K562 (cell line): Measurements from ENCODE around the gene CXorf65. TPM values are rescaled to one million over a fixed set of nuclear protein-coding genes. Genes with fewer than 3 reads are reported as not detected.

Experiments
- ATAC-seq: fragments of 200-7000 bp; cut with Tn5 transposase; 3 replicates; pipeline ENCODE4 v1.9.1; 2020; ENCODE audit warnings: moderate library complexity
- BruUV-seq: library from RNA; stranded (reverse); fragments of 400-500 nt; replicated peaks from 2 replicates; lab custom pipeline; 2021; lab: Mats Ljungman, UMichigan
- CTCF ChIA-PET: fragments of 300-600 bp; formaldehyde crosslinking; extraction: SDS; loops from one replicate; lab custom pipeline; 2021; ENCODE audit warnings: low intra/inter-chr PET ratio; lab: Yijun Ruan, JAX
- POLR2A ChIA-PET: fragments of 300-600, 350-650 bp; sonication (Branson Sonifier 250); formaldehyde crosslinking; extraction: SDS; loops from one replicate; lab custom pipeline; 2021; ENCODE audit warnings: antibody characterized with exemption, inconsistent platforms; lab: Yijun Ruan, JAX
- DNase-seq, 4 experiments: peaks; one replicate each; pipeline versions ENCODE4 v3.0.0 to v3.0.0-alpha.2; 2011 to 2018; ENCODE audit warnings: low spot score in 3 of 4, mixed read lengths in 3 of 4; ENCODE audit errors: extremely low read depth in 1 of 4
- FAIRE-seq: peaks from 2 replicates; lab custom pipeline; 2011; peaks lifted over from hg19 to GRCh38; lab: Jason Lieb, UNC
- H2AFZ ChIP-seq: 2 replicates; pipeline ENCODE4 v1.6.0; 2011; ENCODE audit warnings: low read depth, low read length, control low read depth, inconsistent platforms
- H3K27ac ChIP-seq: fragments of 200-600 bp; 3 replicates; pipeline ENCODE4 v1.8.0; 2011; ENCODE audit warnings: low read depth, mild to moderate bottlenecking, control low read depth, inconsistent platforms, low read length, moderate library complexity, mixed read lengths; ENCODE audit errors: extremely low read depth
- H3K27me3 ChIP-seq, 2 experiments: fragments of 300-600 bp in 1 of 2; 2 replicates in 1 of 2; 3 replicates in 1 of 2; pipeline versions ENCODE4 v1.6.0 to v1.8.0; 2011; ENCODE audit warnings: inconsistent platforms in 2 of 2, low read length in 2 of 2, mild to moderate bottlenecking in 1 of 2, mixed read lengths in 1 of 2, moderate library complexity in 1 of 2; ENCODE audit not compliant: control insufficient read depth in 2 of 2, insufficient read depth in 2 of 2
- H3K36me3 ChIP-seq: fragments of 300-600 bp; 3 replicates; pipeline ENCODE4 v1.8.0; 2011; ENCODE audit warnings: mild to moderate bottlenecking, low read length, inconsistent platforms; ENCODE audit not compliant: control insufficient read depth, insufficient read depth
- H3K4me1 ChIP-seq, 2 experiments: fragments of 200-600 bp in 1 of 2; replicated peaks in 1 of 2; 2 replicates in 1 of 2; 3 replicates in 1 of 2; pipeline versions ENCODE4 v1.5.1 to v1.8.0; 2011; ENCODE audit warnings: inconsistent platforms in 2 of 2, low read length in 2 of 2, mild to moderate bottlenecking in 1 of 2, mixed read lengths in 1 of 2, moderate library complexity in 1 of 2; ENCODE audit not compliant: control insufficient read depth in 2 of 2, insufficient read depth in 2 of 2
- H3K4me2 ChIP-seq: 2 replicates; pipeline ENCODE4 v1.6.1; 2011; ENCODE audit warnings: low read length, control low read depth, inconsistent platforms, mixed read lengths; ENCODE audit not compliant: insufficient read depth
- H3K4me3 ChIP-seq: fragments of 200-600 bp; sonication (generic), shearing (Covaris generic); 2 replicates; pipeline ENCODE4 v1.5.1; 2016; ENCODE audit warnings: control low read depth, inconsistent platforms
- H3K79me2 ChIP-seq: fragments of 200-600 bp; 3 replicates; pipeline ENCODE4 v1.8.0; 2011; ENCODE audit warnings: low read length, inconsistent platforms; ENCODE audit not compliant: control insufficient read depth, insufficient read depth
- H3K9ac ChIP-seq, 2 experiments: 2 replicates each; pipeline versions ENCODE4 v1.6.0 to v1.6.1; 2011; ENCODE audit warnings: low read depth in 2 of 2, low read length in 2 of 2, control low read depth in 1 of 2, inconsistent platforms in 1 of 2, mild to moderate bottlenecking in 1 of 2, mixed read lengths in 1 of 2; ENCODE audit not compliant: insufficient read depth in 1 of 2
- H3K9me1 ChIP-seq: one replicate; pipeline ENCODE4 v1.6.0; 2011; ENCODE audit warnings: inconsistent platforms, mild to moderate bottlenecking, low read length, moderate library complexity; ENCODE audit not compliant: control insufficient read depth, insufficient read depth
- H3K9me3 ChIP-seq: replicated peaks from 2 replicates; pipeline ENCODE4 v1.5.1; 2011; ENCODE audit warnings: low read depth, low read length, inconsistent platforms; ENCODE audit not compliant: control insufficient read depth, insufficient read depth
- H4K20me1 ChIP-seq: replicated peaks from 2 replicates; pipeline ENCODE4 v1.6.1; 2011; ENCODE audit warnings: low read length, inconsistent platforms, mixed read lengths; ENCODE audit not compliant: control insufficient read depth, insufficient read depth
- ADNP ChIP-seq: fragments of 200-800 bp; sonication (Bioruptor generic); IDR thresholded peaks from 2 replicates; pipeline ENCODE4 v1.6.1; 2016; ENCODE audit warnings: missing genetic modification characterization, missing compliant biosample characterization
- CREBBP ChIP-seq: IDR thresholded peaks from one replicate; pipeline ENCODE4 v1.6.1; 2012; ENCODE audit warnings: low read depth, mild to moderate bottlenecking, control low read depth, inconsistent platforms, low read length
- HES1 ChIP-seq: fragments of 450-650 bp; IDR thresholded peaks from 2 replicates; pipeline ENCODE4 v1.6.1; 2016; ENCODE audit warnings: low read depth, mild to moderate bottlenecking, moderate library complexity
- KAT7 ChIP-seq: sonication (generic); formaldehyde crosslinking; IDR thresholded peaks from 2 replicates; pipeline ENCODE4 v1.8.0; 2022; ENCODE audit warnings: missing genetic modification reagents, mild to moderate bottlenecking, borderline replicate concordance
- LCOR ChIP-seq: sonication (generic); formaldehyde crosslinking; IDR thresholded peaks from 2 replicates; pipeline ENCODE4 v1.8.0; 2022; ENCODE audit warnings: mild to moderate bottlenecking, missing genetic modification reagents
- MAFK ChIP-seq: IDR thresholded peaks from 2 replicates; pipeline ENCODE4 v1.6.1; 2011; ENCODE audit warnings: low read length, improper control_type of control experiment
- MCM2 ChIP-seq: fragments of 450-650 bp; IDR thresholded peaks from 2 replicates; pipeline ENCODE4 v1.6.1; 2017; ENCODE audit warnings: low read depth, mild to moderate bottlenecking
- MTF1 ChIP-seq: fragments of 250-450 bp; sonication (Bioruptor Pico); IDR thresholded peaks from 2 replicates; pipeline ENCODE4 v1.9.0; 2021; ENCODE audit warnings: moderate library complexity, mild to moderate bottlenecking, inconsistent platforms, borderline replicate concordance
- PHF8 ChIP-seq: fragments of 200-600 bp; sonication (generic); IDR thresholded peaks from 2 replicates; pipeline ENCODE4 v1.6.1; 2012; ENCODE audit warnings: mixed run types, mild to moderate bottlenecking, inconsistent platforms, low read length, moderate library complexity, borderline replicate concordance
- POLR2B ChIP-seq: fragments of 450-650 bp; IDR thresholded peaks from 2 replicates; pipeline ENCODE4 v1.6.1; 2018; ENCODE audit warnings: low read depth; ENCODE audit not compliant: partially characterized antibody
- SMAD1 ChIP-seq: fragments of 150-350 bp; IDR thresholded peaks from 2 replicates; pipeline ENCODE4 v1.6.1; 2014; ENCODE audit warnings: low read length, low read depth; ENCODE audit not compliant: partially characterized antibody
- SRSF7 ChIP-seq: fragments of 200-400 bp; formaldehyde crosslinking; optimal IDR thresholded peaks from 2 replicates; pipeline ENCODE3; 2017; ENCODE audit warnings: mild to moderate bottlenecking, low read depth, low read length
- ZNF121 ChIP-seq: sonication (generic); formaldehyde crosslinking; conservative IDR thresholded peaks from 2 replicates; pipeline ENCODE4 v1.8.0; 2022; ENCODE audit warnings: missing genetic modification reagents
- ZNF354B ChIP-seq: fragments of 250-450 bp; sonication (Bioruptor Pico); IDR thresholded peaks from 2 replicates; pipeline ENCODE4 v1.4.0; 2020
- ZNF395 ChIP-seq: fragments of 200-800 bp; sonication (Bioruptor generic); IDR thresholded peaks from 2 replicates; pipeline ENCODE4 v1.6.1; 2017; ENCODE audit warnings: missing genetic modification characterization, missing compliant biosample characterization
- ZNF507 ChIP-seq: conservative IDR thresholded peaks from 2 replicates; pipeline ENCODE4 v1.6.1; 2017; ENCODE audit warnings: missing genetic modification characterization, missing compliant biosample characterization
- ZNF668 ChIP-seq: fragments of 250-450 bp; sonication (Bioruptor Pico); IDR thresholded peaks from 2 replicates; pipeline ENCODE4 v1.8.0; 2022; ENCODE audit warnings: mild to moderate bottlenecking, inconsistent platforms
- WGBS: fragments of 100-300 bp; shearing (Covaris generic); methylation state at CpG from one replicate; pipeline ENCODE4 v1.1.6; 2016; ENCODE audit warnings: low coverage, mixed read lengths; ENCODE audit not compliant: insufficient coverage; ENCODE audit errors: missing lambda C conversion rate; 5-methylcytosine and 5-hydroxymethylcytosine counted together
- in situ Hi-C: fragments of 300-500 bp; cut with MboI; formaldehyde crosslinking; loops from 4 replicates; pipeline ENCODE4 v1.15.0; 2018; ENCODE audit warnings: inconsistent platforms, mixed read lengths
- intact Hi-C: fragments of 100-400 bp; cut with micrococcal nuclease; formaldehyde crosslinking; loops from 2 replicates; pipeline ENCODE4 v1.14.2; 2022
- polyA plus RNA-seq, 8 experiments: library from polyadenylated mRNA; depleted of rRNA in 4 of 8; stranded (reverse) in 5 of 8; unstranded in 3 of 8; fragments of >200 nt; fragmentation: Nextera tagmentation in 2 of 8; fragmentation: Illumina TruSeq in 1 of 8; extraction: Ambion mirVana in 2 of 8; extraction: Trizol in 1 of 8; gene quantifications; 2 replicates each; pipeline versions ENCODE4 v1.2.1 to v1.2.3, GENCODE V29; 2011 to 2014; ENCODE audit warnings: inconsistent platforms in 1 of 8, missing spikeins in 1 of 8
- total RNA-seq, 7 experiments: library from RNA; depleted of rRNA in 6 of 7; stranded (reverse); fragments of >200 nt in 6 of 7; fragmentation: Illumina TruSeq in 2 of 7; extraction: Trizol in 2 of 7; gene quantifications; 2 replicates each; pipeline versions ENCODE4 v1.2.1 to v1.2.3, GENCODE V29; 2011 to 2021; ENCODE audit warnings: low replicate concordance in 1 of 7
- TF ChIP-seq, protein P1 (sequence below): sonication (generic); formaldehyde crosslinking; IDR thresholded peaks from 2 replicates; pipeline ENCODE4 v1.8.0; 2022; ENCODE audit warnings: mild to moderate bottlenecking, missing genetic modification reagents

The CXorf65 gene
- total and polyA plus RNA-seq, 9 of the 15 experiments (the other 6 are each of a cell fraction or from before 2014, with no cell fraction given): 1.4 to 8.4 (median 2.9) TPM

DNA sequence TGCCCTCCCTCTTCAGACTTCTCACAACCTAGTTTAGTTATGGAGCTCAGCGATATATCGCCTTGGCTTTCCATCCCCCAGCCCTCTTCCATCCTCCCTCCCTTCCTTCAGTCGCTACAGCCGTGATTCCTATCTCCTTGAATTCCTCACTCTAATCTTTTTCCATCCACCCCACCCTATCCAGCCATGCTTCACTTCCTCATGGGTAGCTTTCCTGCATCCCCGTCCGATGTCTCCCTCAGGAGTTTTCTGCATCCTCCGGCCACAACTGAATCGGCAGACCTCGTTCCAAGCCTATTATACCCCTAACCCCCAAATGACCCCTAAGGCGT is 38.9 kb downstream of the CXorf65 start:
- intact Hi-C loops: no loop called here
- ATAC-seq (peak; percentile 35), DNase-seq (no peak), FAIRE-seq (no peak)
- in situ Hi-C loops: no loop called here
- H3K27me3 ChIP-seq: no peaks in the 10 kb centered on the region
- H3K9me3 ChIP-seq: no peaks in the 10 kb centered on the region
- peak overlapping the region; percentile 75 for H3K27ac ChIP-seq
- peak overlapping the region; percentile 79 to 89 for H3K9ac ChIP-seq
- peaks cover 8% of the 10 kb centered on the region for H3K36me3 ChIP-seq
- peaks cover 25% of the 10 kb centered on the region for H3K79me2 ChIP-seq
- peak overlapping the region; percentile 97 for H2AFZ ChIP-seq
- H4K20me1 ChIP-seq: no peaks in the 10 kb centered on the region; the same call in 1 of the 2 replicates
- ChIA-PET POLR2A (interaction anchor here (0.9 to 1.1 kb wide), 3 partner anchors 9 to 114 kb away, joined by 3 to 4 read pairs (median 3); no protein-coding TSS in a partner anchor), CTCF (no interaction called here)
- 3% methylated on average over 8 of the region's 10 CpGs for WGBS
- BruUV-seq: no TSS peak
- H3K9me1 ChIP-seq: no peaks in the 10 kb centered on the region
- H3K4me3 ChIP-seq: peak overlapping the region; percentile 82
- peaks cover 0 to 4% of the 10 kb centered on the region in 2 experiments; a peak in 2 of 5 replicates for H3K4me1 ChIP-seq
- peak overlapping the region; percentile 97 for H3K4me2 ChIP-seq
- TF ChIP-seq, protein P1, sequence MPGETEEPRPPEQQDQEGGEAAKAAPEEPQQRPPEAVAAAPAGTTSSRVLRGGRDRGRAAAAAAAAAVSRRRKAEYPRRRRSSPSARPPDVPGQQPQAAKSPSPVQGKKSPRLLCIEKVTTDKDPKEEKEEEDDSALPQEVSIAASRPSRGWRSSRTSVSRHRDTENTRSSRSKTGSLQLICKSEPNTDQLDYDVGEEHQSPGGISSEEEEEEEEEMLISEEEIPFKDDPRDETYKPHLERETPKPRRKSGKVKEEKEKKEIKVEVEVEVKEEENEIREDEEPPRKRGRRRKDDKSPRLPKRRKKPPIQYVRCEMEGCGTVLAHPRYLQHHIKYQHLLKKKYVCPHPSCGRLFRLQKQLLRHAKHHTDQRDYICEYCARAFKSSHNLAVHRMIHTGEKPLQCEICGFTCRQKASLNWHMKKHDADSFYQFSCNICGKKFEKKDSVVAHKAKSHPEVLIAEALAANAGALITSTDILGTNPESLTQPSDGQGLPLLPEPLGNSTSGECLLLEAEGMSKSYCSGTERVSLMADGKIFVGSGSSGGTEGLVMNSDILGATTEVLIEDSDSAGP (CRISPR knock-in tag): no peak
- TF ChIP-seq ADNP (no peak), PHF8 (no peak), CREBBP (no peak), POLR2B (no peak), KAT7 (no peak), MTF1 (CRISPR knock-in tag) (no peak), ZNF507 (tag) (no peak), ZNF121 (no peak), SRSF7 (no peak), ZNF395 (CRISPR knock-in tag) (no peak), SMAD1 (no peak), HES1 (0 out of 2 replicates have a peak, but pooled peaks have one; percentile 45), MCM2 (no peak), MAFK (no peak), ZNF668 (no peak), LCOR (CRISPR knock-in tag) (no peak), ZNF354B (CRISPR knock-in tag) (no peak)
